ENCODE measurements around the gene GABRG3. TPM values are rescaled to one million over a fixed set of nuclear protein-coding genes. Genes with fewer than 3 reads are reported as not detected.
"Not testable (repeated sequence)": the region's sequence is repeated elsewhere in the genome, so short reads cannot be mapped to it uniquely, and the experiment has no call there.

The GABRG3 gene
- total RNA-seq, 1 experiment from 2014 or later: not detected

GRCh38 chr15:27165590-27165989, 194.6 kb downstream of the GABRG3 start:
- Histone ChIP-seq H3K36me3 (no peaks in the 10 kb centered on the region), H3K4me3 (no peak overlapping the region), H3K27ac (no peak overlapping the region), H3K27me3 (replicated peaks) (no peaks in the 10 kb centered on the region), H3K4me1 (replicated peaks) (no peaks in the 10 kb centered on the region), H3K9me3 (replicated peaks) (no peaks in the 10 kb centered on the region)
- no peak for DNase-seq (ENCODE audit: low read depth in 1 of 2, low spot score in 2 of 2)

DNA sequence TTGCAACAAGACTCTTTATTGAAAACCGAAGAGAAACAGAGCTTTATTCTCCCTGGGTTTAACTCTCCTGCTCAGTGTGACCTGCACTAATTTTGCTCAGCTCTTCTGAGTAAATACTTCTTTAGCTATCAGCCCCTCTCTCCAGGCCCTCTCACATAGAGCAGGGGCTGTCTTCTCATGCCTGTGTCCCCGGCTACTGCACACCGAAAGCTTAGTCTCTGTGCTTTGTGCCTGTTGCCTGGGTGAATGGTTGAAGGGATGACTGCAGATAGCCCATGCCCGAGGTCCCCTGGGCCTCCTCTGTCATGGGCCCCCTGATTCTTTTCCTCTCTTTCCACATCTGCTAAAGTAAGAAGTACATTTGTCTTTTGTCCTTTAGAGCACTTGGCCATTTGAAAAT, 195.9 kb downstream of the GABRG3 start:
- H3K27me3 ChIP-seq (replicated peaks): no peaks in the 10 kb centered on the region
- no peak overlapping the region for H3K4me3 ChIP-seq
- H3K36me3 ChIP-seq: no peaks in the 10 kb centered on the region
- no peaks in the 10 kb centered on the region for H3K9me3 ChIP-seq (replicated peaks)
- no peaks in the 10 kb centered on the region for H3K4me1 ChIP-seq (replicated peaks)
- DNase-seq (ENCODE audit: low read depth in 1 of 2, low spot score in 2 of 2): no peak
- H3K27ac ChIP-seq: no peak overlapping the region

DNA sequence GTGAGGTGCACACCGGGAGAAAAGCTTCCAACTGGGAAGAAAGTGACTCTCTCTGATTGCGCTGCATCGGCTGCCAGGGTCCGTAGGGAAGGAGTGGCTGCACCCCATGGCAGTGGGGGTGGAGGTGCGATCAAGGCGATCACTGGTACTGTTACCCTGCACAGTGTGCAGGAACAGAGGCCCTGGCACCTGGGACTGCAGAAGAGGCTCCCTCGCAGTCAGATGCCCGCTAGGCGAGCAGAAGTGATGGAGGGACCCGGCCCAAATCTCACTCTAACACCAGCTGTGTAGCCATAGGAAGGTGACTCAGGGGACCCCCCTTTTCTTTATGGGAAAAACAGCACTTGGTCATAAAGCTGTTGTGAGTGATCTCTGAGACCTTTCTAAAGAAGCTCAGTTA, 196.8 kb downstream of the GABRG3 start:
- Histone ChIP-seq H3K27me3 (replicated peaks) (no peaks in the 10 kb centered on the region), H3K4me3 (no peak overlapping the region), H3K9me3 (replicated peaks) (peaks cover 4% of the 10 kb centered on the region; the same call in 1 of the 2 replicates), H3K4me1 (replicated peaks) (no peaks in the 10 kb centered on the region), H3K27ac (no peak overlapping the region), H3K36me3 (no peaks in the 10 kb centered on the region)
- DNase-seq (ENCODE audit: low read depth in 1 of 2, low spot score in 2 of 2): no peak

GRCh38 chr15:27170851-27171250, 199.9 kb downstream of the GABRG3 start:
- Histone ChIP-seq H3K27me3 (replicated peaks) (no peaks in the 10 kb centered on the region), H3K4me3 (no peak overlapping the region), H3K27ac (no peak overlapping the region), H3K4me1 (replicated peaks) (no peaks in the 10 kb centered on the region), H3K36me3 (no peaks in the 10 kb centered on the region), H3K9me3 (replicated peaks) (peaks cover 4% of the 10 kb centered on the region; the same call in 1 of the 2 replicates)
- DNase-seq (ENCODE audit: low read depth in 1 of 2, low spot score in 2 of 2): no peak

DNA sequence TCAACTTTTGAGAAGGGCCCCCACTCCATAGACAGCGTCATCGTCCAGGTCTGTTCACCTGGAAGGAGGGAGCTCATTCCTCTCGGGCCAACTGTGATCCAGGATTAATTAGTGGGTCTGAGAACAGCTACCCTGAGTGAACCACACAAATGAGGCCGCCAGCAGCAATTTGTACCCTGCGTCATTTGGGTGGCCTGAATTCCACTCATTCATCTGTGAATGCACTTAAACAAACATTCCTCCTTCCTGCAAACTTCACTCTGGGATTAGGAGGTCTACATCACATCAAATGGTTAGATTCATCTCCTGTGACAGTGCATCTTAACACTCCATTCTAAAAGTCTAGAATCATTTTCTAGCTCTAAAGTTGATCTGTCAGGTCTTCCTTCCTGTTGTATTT, 201.8 kb downstream of the GABRG3 start:
- no peaks in the 10 kb centered on the region for H3K27me3 ChIP-seq (replicated peaks)
- no peaks in the 10 kb centered on the region for H3K36me3 ChIP-seq

DNA sequence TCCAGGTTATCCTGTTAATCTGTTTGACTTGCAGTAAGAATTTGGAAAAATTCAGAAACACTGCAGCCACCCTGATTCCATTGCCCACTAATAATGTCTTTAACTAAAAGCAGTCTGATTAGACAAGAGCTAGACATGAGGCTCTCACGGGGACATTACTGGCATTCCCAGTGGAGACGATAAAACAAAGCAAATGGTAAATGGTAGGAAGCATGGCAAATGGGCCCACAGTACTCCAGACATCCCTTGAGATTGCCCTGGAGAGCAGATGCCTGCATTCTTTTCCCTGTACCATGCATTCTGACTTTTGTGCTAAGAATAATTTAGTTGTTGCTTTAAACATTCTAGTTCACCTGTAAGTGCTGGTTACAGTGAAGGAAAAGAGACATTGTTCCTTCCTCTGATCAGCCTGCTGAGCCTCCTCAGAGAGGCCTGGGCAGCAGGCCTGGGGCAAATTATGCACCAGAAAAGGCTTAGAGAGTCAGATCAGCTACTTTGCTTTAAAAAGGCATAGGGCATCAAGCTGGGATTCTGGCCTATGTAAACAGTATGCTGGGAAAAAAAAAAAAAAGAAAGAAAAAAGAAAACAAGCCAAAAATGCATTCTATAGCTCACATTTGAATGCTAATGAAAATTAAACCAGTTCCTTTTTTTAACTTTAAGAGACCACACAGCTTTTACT, 204.6 kb downstream of the GABRG3 start:
- no peak overlapping the region for H3K4me3 ChIP-seq
- no peak overlapping the region for H3K27ac ChIP-seq
- DNase-seq (ENCODE audit: low read depth in 1 of 2, low spot score in 2 of 2): no peak
- H3K36me3 ChIP-seq: no peaks in the 10 kb centered on the region
- H3K27me3 ChIP-seq (replicated peaks): no peaks in the 10 kb centered on the region
- peaks cover 4% of the 10 kb centered on the region; the same call in 1 of the 2 replicates for H3K9me3 ChIP-seq (replicated peaks)
- H3K4me1 ChIP-seq (replicated peaks): no peaks in the 10 kb centered on the region

More for the DNA sequence above, 201.8 kb downstream of the GABRG3 start:
- Histone ChIP-seq H3K27ac (no peak overlapping the region), H3K4me1 (replicated peaks) (no peaks in the 10 kb centered on the region), H3K9me3 (replicated peaks) (peaks cover 4% of the 10 kb centered on the region; the same call in 1 of the 2 replicates), H3K4me3 (no peak overlapping the region)
- no peak for DNase-seq (ENCODE audit: low read depth in 1 of 2, low spot score in 2 of 2)

GRCh38 chr15:27176785-27177406, 205.9 kb downstream of the GABRG3 start:
- Histone ChIP-seq H3K36me3 (no peaks in the 10 kb centered on the region), H3K27ac (no peak overlapping the region), H3K4me1 (replicated peaks) (no peaks in the 10 kb centered on the region), H3K27me3 (replicated peaks) (no peaks in the 10 kb centered on the region), H3K4me3 (no peak overlapping the region), H3K9me3 (replicated peaks) (peaks cover 4% of the 10 kb centered on the region; the same call in 1 of the 2 replicates)
- no peak for DNase-seq (ENCODE audit: low read depth in 1 of 2, low spot score in 2 of 2)

GRCh38 chr15:27179789-27180188, 208.8 kb downstream of the GABRG3 start:
- no peak for DNase-seq (ENCODE audit: low read depth in 1 of 2, low spot score in 2 of 2)
- H3K4me3 ChIP-seq: no peak overlapping the region
- H3K36me3 ChIP-seq: no peaks in the 10 kb centered on the region
- no peaks in the 10 kb centered on the region for H3K9me3 ChIP-seq (replicated peaks)
- no peaks in the 10 kb centered on the region for H3K4me1 ChIP-seq (replicated peaks)
- H3K27ac ChIP-seq: no peak overlapping the region
- H3K27me3 ChIP-seq (replicated peaks): no peaks in the 10 kb centered on the region

GRCh38 chr15:27182561-27183110, 211.7 kb downstream of the GABRG3 start:
- no peak overlapping the region for H3K4me3 ChIP-seq

DNA sequence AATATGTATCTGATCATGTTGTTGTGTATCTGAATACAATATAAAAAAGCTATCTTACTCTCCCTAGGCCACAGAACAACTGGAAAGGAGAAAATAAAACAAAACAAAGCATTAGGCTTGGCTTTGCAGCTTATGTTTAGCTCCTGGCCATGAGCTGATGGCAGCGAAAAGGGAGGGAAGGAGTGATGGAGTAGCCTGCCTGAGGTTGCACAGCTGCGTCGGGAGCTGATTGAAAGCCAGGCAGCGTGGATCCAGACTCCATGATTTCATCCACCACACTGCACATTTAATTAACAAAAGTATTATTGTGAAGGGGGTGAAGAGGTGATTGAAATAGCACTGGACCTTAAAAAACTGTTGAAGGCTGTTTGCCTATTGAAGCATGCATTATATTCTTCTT, 212.2 kb downstream of the GABRG3 start:
- DNase-seq (ENCODE audit: low read depth in 1 of 2, low spot score in 2 of 2): no peak
- no peaks in the 10 kb centered on the region for H3K4me1 ChIP-seq (replicated peaks)
- no peaks in the 10 kb centered on the region for H3K36me3 ChIP-seq
- H3K4me3 ChIP-seq: no peak overlapping the region
- 0 out of 2 replicates have a peak, but pooled peaks cover 4% of the 10 kb centered on the region for H3K9me3 ChIP-seq (replicated peaks)
- H3K27ac ChIP-seq: no peak overlapping the region
- no peaks in the 10 kb centered on the region for H3K27me3 ChIP-seq (replicated peaks)

More at GRCh38 chr15:27182561-27183110, 211.7 kb downstream of the GABRG3 start:
- Histone ChIP-seq H3K27me3 (replicated peaks) (no peaks in the 10 kb centered on the region), H3K4me1 (replicated peaks) (no peaks in the 10 kb centered on the region), H3K36me3 (no peaks in the 10 kb centered on the region), H3K9me3 (replicated peaks) (0 out of 2 replicates have a peak, but pooled peaks cover 4% of the 10 kb centered on the region), H3K27ac (no peak overlapping the region)
- DNase-seq (ENCODE audit: low read depth in 1 of 2, low spot score in 2 of 2): no peak

DNA sequence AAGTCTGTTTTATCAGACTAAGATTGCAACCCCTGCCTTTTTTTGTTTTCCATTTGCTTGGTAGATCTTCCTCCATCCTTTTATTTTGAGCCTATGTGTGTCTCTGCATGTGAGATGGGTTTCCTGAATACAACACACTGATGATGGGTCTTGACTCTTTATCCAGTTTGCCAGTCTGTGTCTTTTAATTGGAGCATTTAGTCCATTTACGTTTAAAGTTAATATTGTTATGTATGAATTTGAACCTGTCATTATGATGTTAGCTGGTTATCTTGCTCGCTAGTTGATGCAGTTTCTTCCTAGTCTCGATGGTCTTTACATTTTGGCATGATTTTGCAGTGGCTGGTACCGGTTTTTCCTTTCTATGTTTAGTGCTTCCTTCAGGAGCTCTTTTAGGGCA, 220.5 kb downstream of the GABRG3 start:
- H3K36me3 ChIP-seq; H3K27me3 ChIP-seq (replicated peaks); H3K27ac ChIP-seq; DNase-seq (ENCODE audit: low read depth in 1 of 2, low spot score in 2 of 2); H3K9me3 ChIP-seq (replicated peaks); H3K4me1 ChIP-seq (replicated peaks); H3K4me3 ChIP-seq: not testable (repeated sequence)

- H3K4me1 ChIP-seq (replicated peaks): no peaks in the 10 kb centered on the region
- DNase-seq (ENCODE audit: low read depth in 1 of 2, low spot score in 2 of 2): no peak
- H3K27me3 ChIP-seq (replicated peaks): no peaks in the 10 kb centered on the region
- H3K4me3 ChIP-seq: no peak overlapping the region
- no peaks in the 10 kb centered on the region for H3K9me3 ChIP-seq (replicated peaks)
- H3K36me3 ChIP-seq: no peaks in the 10 kb centered on the region
- H3K27ac ChIP-seq: no peak overlapping the region
These were observed 225.7 kb downstream of the GABRG3 start for GRCh38 chr15:27196691-27197090.

DNA sequence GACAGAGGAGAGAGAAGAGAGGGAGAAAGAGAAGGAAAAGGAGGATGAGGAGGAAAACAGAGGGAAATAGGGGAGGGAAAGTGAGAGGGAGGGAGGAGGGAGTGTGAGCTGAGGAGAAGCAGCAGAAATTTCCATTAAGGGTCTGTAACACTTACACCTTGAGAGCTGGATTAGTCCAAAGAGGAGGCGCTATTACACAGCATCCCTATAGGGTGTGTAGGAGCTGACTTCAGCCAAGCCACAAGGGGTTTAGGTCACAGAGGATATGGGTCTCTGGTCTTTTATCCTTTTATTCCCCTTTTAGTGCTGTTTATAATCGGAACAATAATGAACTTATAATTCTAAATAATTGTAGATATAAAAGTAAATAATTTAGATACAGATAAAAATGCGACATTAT, 230.4 kb downstream of the GABRG3 start:
- H3K36me3 ChIP-seq: no peaks in the 10 kb centered on the region
- no peak for DNase-seq (ENCODE audit: low read depth in 1 of 2, low spot score in 2 of 2)
- H3K9me3 ChIP-seq (replicated peaks): no peaks in the 10 kb centered on the region
- H3K4me3 ChIP-seq: no peak overlapping the region
- H3K4me1 ChIP-seq (replicated peaks): no peaks in the 10 kb centered on the region
- H3K27me3 ChIP-seq (replicated peaks): no peaks in the 10 kb centered on the region
- H3K27ac ChIP-seq: no peak overlapping the region

- no peaks in the 10 kb centered on the region for H3K4me1 ChIP-seq (replicated peaks)
- DNase-seq (ENCODE audit: low read depth in 1 of 2, low spot score in 2 of 2): no peak
- no peak overlapping the region for H3K27ac ChIP-seq
- no peaks in the 10 kb centered on the region for H3K36me3 ChIP-seq
- H3K4me3 ChIP-seq: no peak overlapping the region
- 0 out of 2 replicates have a peak, but pooled peaks cover 3% of the 10 kb centered on the region for H3K9me3 ChIP-seq (replicated peaks)
- H3K27me3 ChIP-seq (replicated peaks): no peaks in the 10 kb centered on the region
These were observed 239.2 kb downstream of the GABRG3 start for GRCh38 chr15:27210176-27210575.

All from SJSA1 (cell line).